HG03097 (cell line): ENCODE data around the gene MAN2A1.
"Not testable (repeated sequence)": the region's sequence is repeated elsewhere in the genome, so short reads cannot be mapped to it uniquely, and the experiment has no call there.

ENCODE experiments used
- ATAC-seq: cut with Tn5 transposase; IDR thresholded peaks from one replicate; pipeline ENCODE4 v1.9.1; 2021; ENCODE audit not compliant: unreplicated experiment, low FRiP score

Gene MAN2A1

DNA sequence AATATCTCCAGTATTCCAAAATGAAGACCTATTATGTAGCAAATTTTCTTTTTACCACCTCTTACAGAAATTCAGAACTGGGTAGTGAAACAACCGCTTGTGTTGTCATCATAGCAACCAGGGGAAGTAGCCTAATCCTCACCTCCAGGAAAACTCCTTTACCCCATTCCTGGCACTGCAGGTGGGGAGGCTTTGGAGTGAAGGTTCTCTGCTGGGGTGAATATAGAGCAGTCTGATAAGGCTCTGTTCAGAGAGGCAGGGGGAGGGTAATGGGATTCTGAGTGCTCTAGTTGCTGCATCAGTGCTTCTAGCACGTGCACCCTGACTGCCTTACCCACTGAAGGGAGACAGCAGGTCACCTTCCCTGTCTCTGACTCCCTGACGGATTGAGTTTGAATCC lies 116.2 kb downstream of the MAN2A1 start:
- peak; percentile 62 for ATAC-seq

DNA sequence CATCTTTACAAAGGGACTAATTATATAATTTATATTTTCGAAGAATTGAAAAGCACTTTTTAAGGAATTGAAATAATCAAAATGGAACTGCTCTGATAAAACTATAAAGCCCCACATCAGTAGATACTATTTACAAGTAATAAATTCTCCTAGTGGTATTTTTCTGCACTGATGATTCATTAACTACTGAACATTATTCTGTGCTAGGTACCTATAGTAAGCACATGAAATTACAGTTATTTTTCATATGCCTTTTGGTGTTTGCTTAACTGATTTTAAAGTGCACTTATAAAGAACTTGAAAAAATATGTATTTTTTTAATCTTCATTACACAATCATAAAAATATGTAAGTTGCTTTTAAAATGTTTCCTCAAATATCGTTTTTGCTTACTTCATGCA lies 123.0 kb downstream of the MAN2A1 start:
- ATAC-seq: no peak

DNA sequence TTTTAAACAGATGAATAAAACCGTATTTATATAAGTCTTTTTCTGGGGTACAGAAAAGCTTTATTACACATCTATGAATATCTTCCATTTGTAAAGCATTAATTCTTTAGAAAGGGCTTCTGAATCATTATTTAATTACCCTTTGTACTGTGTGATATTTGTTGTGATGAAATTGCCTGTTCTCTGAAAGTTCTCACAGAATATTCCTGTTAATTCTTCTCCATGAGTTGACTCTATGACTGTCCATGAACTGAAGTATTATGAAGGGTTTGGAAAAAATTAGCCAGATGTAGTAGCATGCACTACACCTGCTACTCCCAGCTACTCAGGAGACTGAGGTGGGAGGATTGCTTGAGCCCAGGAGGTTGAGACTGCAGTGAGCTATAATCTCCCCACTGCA lies 127.0 kb downstream of the MAN2A1 start:
- ATAC-seq: no peak

DNA sequence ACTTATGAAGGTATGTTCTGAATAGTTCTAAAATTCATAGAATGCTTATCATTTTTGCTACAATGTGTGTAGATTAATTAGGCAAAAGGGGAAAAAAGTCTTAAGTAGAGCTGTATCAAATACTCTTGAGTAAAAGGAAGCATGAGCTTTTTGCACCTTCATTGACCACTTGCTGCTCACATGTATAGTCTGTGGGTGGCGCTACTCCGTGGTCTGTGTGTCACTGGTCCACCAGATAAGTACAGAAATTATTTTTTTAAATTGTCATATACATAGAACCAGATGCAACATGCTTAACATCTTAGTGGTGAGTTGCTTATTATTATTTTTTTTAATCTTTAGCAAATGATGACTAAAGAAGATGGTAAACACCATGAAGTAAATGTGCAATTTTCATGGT lies 130.2 kb downstream of the MAN2A1 start:
- ATAC-seq: no peak

DNA sequence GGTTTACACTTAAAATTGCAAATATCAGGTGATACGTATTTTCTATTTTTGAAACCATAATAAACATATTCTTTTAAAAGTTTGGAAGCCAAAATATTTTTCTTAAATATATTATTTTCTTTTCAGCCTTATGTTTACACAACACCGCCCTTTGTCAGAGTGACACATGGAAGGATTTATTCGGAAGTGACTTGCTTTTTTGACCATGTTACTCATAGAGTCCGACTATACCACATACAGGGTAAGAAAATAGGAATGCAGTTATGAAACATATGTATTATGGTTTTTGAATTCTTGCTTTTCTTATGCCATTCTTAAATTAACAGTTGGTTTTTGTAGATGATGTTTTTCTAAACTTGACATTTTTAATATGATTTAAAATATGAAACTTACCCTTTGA lies 133.9 kb downstream of the MAN2A1 start:
- ATAC-seq: no peak

DNA sequence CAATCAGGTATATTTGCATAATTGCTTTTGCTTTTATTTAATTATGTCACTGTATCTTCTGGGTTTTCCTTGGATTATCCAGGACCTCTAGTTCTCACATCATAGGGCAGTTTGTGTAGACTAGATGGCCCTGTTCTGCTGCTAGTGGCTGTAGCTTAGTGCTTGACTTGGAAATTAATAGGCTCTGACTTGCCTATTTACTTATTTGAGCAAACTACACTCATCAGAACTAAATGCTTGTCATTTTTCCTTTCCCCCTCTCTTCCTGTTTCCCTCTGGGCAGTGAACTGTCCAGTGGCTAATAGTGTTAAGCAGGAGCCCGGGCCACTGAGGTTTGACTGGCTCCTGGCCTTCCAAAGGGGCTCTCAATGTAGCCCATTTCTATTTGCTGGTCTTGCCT lies 135.7 kb downstream of the MAN2A1 start:
- ATAC-seq: no peak

DNA sequence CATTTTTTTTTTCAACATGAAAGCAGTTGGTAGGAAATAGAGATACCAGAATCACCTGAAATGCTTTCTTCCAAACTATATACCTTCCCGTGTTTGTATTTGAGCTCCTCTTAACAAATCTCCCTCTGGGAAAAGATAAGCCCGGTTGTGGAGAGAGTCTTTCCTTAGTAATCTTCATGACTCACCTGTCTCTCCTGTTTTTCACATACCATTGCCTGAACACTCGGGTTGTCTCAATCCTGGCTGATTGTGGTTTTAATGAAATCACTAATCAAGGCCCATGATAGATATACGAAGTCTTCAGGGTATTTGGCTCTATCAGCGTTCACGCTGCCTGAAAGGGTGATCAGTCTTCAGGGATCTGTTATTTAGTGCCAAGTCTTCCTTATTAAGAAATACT lies 136.7 kb downstream of the MAN2A1 start:
- ATAC-seq: no peak

DNA sequence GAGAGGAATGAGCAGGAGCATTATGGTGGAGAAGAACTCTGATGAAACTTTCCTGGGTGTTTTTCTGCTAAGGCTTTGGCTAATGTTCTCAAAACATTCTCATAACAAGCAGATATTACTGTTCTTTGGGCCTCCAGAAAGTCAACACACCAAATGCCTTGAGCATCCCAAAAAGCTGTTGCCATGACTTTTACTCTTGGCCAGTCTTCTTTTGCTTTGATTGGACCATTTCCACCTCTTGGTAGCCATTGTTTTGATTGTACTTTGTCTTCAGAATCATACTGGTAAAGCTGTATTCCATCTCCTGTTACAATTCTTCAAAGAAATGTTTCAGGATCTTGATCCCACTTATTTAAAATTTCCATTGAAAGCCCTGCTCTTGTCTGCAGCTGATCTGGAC lies 139.6 kb downstream of the MAN2A1 start:
- no peak for ATAC-seq

DNA sequence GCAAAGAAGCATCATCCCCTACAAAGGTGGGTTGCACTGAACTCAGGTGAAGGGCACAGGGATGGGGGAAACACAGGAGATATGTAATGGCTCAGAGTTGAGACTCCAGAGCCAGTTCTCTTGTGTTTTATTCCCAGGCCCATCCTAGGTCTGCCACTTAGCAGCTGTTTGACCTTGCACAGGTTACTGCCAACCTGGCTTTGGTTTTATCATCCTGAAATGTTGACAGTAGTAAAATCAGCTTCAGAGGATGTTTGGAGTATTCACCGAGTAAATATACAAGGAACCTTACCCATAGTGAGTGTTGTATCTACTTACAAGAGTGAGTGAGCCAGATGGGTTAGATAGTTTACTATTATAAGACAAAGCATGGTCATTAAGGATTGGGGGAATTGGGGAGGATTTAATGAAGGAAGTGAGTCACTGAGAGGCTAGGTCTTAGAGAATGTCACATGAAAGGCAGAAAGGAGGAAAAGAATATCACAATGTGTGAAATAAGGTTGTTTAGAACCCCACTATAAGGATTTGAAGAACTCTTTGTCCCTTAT lies 141.3 kb downstream of the MAN2A1 start:
- no peak for ATAC-seq

DNA sequence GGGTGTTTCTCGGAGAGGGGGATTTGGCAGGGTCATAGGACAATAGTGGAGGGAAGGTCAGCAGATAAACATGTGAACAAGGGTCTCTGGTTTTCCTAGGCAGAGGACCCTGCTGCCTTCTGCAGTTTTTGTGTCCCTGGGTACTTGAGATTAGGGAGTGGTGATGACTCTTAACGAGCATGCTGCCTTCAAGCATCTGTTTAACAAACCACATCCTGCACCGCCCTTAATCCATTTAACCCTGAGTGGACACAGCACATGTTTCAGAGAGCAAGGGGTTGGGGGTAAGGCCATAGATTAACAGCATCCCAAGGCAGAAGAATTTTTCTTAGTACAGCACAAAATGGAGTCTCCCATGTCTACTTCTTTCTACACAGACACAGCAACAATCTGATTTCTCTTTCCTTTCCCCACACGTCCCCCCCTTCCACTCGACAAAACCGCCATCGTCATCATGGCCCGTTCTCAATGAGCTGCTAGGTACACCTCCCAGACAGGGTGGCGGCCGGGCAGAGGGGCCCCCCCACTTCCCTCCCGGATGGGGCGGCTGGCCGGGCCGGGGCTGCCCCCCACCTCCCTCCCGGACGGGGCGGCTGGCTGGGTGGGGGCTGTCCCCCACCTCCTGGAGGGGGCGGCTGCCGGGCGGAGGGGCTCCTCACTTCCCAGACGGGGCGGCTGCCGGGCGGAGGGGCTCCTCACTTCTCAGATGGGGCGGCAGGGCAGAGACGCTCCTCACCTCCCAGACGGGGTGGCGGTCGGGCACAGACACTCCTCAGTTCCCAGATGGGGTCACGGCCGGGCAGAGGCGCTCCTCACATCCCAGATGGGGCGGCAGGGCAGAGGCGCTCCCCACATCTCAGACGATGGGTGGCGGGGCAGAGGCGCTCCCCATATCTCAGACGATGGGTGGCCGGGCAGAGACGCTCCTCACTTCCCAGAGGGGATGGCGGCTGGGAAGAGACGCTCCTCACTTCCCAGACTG lies 142.8 kb downstream of the MAN2A1 start:
- ATAC-seq: not testable (repeated sequence)

DNA sequence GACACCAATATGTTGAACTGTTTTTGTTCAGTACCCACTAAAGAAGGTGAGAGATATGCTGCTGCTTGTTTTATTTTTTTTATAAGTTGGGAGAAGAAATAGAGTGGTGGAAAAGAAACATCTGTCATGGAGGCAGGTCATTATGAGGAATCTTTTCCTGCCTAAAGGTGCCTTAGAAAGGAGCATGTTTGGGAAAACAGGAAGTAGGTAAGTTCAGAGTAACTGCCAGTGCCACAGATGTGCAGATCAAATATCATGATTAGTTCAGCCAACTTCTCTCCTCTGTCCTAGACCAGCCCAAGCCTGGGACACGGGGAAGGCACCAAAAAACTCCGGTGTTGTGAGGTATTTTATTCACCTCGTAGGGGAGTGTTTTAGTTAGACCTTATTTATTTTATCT lies 144.2 kb downstream of the MAN2A1 start:
- no peak for ATAC-seq

DNA sequence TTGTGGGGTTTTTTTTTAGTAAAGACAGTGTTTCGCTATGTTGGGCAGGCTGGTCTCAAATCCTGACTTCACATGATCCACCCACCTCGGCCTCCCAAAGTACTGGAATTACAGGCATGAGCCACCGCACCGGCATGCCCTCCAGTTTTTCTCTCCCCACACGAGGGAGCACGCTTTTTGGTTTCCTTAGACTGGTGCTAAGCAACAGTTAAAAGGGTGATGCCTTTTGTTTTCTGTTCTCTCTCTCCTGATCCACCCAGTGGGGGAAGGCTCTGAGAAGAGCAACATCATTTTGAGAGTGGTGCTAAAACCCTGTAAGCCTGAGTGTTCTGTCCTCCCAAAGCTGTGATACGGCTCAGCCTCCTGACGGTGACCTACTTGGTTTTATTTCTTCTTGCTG lies 146.6 kb downstream of the MAN2A1 start:
- ATAC-seq: no peak

DNA sequence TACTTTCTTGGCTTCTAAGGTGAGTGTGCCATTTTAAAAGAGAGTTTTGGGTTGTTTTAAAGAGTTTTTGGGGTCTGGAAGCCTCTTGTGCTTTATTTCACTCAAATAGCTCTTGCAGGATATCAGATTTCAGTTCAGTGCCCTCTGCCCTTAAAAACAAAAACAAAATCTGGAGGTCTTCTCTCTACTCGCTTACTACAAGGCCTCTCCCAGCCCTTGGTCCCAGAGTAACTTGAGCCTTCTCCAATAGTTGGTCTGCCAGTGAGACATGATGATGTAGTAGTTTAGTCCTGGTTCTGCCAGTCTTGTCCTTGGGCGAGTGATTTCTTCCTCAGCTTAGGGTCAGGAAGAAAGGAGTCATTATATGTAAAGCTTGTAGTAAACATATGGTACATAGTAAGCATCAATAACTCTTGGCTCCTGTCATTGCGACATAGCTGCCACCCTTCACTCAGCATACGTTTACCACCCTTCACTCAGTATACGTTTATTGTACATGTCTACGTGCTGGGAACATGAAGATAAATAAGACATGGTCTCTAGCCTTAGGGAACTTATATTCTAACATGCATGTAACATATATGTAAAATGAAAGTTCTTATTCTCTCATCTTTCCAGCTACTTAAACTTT lies 147.6 kb downstream of the MAN2A1 start:
- ATAC-seq: no peak

DNA sequence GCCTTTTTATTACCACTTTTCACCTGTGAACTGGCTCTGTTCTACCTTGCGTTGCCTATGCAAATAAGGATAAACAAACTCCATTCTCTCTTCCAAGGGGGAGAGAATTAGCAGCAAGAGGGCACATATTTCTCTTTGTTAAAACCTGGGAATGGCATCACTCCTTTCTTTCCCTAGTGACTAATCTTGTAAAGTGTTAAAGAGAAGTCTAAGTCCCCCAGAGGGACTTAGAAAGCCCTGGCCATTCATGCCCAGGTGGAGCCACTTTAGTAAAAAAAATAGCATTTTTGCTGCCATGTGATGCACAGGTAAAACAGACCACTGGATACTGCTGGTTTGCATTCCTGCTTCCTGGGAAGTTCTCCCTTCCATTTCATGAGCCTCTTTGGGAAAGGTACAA lies 148.4 kb downstream of the MAN2A1 start:
- ATAC-seq: no peak

DNA sequence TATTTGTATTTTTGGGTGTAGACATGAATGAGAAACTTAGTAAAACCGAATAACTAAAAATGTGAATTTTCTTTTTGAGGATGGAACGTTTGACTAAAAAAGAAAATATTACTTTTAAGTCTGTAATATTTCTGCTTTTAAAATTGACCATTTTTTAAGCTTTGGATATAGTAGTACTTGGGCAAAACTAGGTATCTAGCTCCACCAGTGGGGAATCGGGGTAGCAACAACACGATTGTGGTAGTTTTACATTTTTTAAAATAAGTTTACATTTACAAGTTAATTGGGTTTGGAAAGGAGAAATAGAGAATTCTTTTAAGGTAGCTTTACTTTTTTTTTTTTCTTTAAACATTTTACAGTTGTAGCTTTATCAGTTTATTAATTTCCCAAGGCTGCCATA lies 154.4 kb downstream of the MAN2A1 start:
- ATAC-seq: no peak

DNA sequence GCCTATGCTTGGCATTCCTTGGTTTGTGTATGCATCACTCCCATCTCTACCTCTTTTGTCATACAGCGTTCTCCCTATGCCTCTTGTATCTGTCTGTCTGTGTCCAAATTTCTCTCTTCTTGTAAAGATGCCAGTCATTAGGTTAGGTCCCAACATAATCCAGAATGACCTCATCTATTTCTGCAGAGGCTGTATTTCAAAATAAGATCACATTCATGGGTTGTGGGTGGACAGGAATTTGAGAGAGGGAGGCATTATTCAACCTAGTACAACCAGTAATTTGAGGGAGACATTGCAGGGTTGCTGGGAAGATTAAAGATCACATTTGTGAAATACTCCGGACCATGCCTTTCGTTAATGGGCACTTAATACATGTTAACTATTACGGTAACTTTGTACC lies 155.0 kb downstream of the MAN2A1 start:
- no peak for ATAC-seq

DNA sequence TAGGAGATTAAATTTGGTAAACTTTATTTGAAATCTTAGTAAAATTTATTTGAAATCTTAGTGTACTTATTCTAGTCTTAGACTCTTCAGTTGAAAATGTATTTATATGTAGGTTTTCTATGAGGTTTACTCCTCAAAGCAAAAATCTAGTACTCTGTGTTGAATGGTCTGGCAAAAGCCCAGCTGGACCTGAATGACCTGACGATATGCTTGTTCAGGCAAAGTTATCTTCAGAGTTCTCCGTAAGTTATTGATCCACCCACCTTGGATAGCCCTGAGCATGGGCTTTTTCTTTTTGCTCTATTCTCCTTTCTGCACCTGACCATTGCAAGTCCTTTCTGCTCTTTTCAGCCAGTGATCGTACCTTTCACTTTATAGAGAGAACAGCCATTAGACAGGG lies 158.4 kb downstream of the MAN2A1 start:
- no peak for ATAC-seq

DNA sequence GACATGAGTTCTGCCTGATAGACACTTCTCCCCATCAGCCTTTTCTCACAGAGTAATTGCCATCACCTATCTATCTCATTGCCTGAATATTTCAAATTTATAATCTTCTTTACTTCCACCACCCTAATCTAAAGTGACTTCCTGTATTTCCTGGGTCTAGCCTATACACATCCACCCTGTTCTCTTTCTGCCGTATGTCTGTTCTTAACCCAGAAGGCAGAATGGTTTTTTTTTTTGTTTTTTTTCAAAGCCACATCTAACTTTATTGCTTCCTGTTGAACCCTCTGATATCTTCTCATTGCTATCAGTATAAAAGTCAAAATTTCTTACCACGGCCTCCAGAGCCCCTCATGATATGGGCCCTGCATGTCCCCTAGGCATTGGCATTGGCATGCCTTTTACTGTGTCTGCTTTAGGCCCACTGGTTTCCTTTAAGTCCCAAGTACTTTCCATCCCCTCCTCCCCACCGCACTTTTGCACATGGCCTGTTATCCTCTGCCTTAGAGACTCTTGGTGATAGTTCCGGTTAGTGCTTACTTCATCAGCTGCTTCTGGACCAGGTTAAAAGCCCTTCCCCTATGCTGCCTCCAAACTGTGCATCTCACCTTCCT lies 159.9 kb downstream of the MAN2A1 start:
- ATAC-seq: no peak

DNA sequence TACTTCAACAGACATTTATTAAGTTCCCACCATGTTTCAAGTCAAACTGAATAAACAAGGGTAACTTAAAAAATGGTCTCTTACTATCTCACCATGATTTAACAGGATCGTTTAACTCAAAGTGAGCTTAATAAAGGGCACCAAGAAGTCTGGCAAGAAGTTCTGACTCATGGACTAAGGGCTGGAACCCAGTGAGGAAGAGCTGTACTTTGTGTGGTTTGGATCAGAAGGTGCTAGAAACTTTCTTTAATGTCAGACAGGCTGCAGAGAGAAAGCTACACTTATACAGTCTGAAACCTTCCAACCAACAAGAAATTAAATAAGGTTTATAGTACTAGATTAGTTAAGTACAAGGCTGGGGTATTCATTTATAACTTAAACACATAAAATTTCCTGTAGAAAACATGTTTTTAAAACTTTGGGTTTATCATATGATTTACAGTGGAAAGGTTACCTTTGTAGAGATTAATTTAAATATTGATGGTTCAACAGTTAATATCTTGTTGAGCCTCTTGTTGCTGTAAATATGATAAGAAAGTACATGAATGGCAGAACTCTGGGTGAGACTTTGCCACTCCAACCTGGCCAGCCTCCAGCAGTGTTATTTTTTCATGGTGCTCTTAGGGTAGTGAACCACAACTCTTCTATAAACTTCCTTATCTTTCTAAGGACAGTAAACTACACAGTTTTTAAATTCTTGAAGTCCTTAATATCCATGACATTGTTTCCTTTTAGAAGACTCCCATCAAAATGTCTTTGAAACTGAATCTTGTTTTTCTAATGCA lies 162.8 kb downstream of the MAN2A1 start:
- ATAC-seq: no peak

DNA sequence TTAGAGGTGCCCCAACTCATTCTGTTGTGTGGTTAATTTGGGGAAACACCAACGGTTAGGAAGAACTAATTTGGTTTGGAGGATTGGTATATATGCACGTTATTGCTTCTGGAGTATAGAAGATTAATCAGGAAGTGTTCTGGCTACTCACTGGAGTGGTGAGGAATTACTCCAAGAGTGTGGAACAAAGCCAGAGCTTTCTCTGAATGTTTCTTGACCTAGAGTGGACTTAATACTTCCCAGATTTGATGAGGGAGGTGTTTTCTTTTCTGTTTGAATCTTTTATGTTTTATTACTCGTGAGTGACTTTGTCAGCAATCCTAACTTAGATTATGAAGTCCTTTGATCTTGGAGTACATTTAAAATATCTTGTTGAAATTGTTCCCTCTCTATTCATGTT lies 163.7 kb downstream of the MAN2A1 start:
- ATAC-seq: no peak

DNA sequence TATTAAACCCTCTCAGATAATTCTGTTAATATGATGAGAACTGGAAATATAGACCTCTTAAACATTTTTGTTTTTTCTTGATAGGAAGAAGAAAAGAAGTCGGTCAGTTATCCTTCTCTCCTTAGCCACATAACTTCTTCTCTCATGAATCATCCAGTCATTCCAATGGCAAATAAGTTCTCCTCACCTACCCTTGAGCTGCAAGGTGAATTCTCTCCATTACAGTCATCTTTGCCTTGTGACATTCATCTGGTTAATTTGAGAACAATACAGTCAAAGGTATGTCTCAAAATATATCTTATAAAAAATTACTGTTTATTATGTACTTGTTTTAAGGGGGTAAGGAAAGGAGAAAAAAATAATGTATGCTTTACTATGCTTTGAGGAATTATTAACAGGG lies 165.3 kb downstream of the MAN2A1 start:
- ATAC-seq: no peak
